Activated CD4-positive, CD25-positive, alpha-beta regulatory T cell (primary cell): ENCODE data around the gene GNG7.
"Not testable (repeated sequence)": the region's sequence is repeated elsewhere in the genome, so short reads cannot be mapped to it uniquely, and the experiment has no call there.

Experiments used
- DNase-seq, 4 experiments: peaks; one replicate each; lab custom pipeline; 2025; lab: John Stamatoyannopoulos, UW

Gene GNG7

GRCh38 chr19:2484178-2484937, 218.1 kb downstream of the GNG7 start:
- DNase-seq = no peak

DNA sequence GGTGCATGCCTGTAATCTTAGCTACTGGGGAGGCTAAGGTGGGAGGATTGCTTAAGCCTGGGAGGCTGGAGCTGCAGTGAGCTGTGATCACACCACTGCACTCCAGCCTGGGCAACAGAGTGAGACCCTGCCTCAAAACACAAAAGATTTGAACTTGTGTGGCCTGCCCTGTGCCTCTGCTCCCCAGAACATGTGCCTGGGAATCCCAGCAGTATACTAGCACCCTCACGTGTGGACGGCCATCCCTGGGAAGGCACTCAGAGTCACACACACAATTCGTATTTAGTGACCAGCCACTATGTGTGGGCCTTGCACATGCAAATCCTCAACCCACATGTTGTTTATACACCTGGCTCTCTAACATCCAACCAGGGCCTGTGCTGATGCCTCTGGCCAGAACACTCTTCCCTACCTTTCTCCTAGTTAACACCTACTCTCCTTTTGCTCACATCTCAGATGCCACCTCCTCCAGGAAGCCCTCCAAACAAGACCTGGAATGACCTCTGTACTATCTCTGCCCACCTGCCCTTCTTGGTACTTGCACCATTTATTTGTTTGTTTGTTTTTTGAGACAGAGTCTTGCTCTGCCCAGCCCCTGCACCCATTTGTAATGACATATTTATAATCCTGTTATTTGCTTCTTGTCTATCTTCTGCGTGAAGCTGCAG, 218.9 kb downstream of the GNG7 start:
- no peak for DNase-seq

DNA sequence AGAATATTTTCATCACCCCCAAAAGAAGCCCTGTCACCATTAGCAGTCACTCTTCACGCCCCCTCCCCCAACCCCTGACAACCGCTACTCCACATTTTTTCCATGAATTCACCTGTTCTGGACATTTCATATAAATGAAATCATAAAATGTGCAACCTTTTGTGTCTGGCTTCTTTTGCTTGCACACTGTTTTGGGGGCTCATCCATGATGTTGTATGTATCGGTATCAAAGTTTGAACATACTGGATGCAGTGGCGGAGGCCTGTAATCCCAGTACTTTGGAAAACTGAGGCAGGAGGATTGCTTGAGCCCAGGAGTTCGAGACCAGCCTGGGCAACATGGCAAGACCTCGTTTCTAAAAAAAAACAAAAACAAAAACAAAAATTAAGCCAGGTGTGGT, 219.4 kb downstream of the GNG7 start:
- no peak for DNase-seq

DNA sequence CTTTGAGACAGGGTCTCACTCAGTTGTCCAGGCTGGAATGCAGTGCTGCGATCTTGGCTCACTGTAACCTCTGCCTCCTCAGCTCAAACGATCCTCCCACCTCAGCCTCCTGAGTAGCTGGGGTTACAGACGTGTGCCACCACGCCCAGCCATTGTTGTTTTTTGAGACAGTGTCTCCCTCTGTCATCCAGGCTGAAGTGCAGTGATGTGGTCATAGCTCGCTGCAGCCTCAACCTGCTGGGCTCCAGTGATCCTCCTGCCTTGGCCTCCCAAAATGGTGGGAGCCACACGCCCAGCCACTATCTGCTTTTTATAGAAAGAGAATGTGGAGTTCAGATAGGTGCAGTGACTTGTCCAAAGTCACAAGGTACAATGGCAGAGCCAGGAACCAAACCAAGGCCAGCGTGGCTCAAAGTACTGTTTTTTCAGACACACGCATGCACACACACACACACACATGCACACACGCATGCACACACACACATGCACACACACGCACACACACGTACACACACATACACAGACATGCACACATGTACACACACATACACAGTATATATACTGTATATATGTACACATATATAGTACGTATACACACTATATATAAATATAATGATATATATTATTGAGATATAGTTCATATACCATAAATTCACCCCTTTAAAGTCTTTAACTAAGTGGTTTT, 220.0 kb downstream of the GNG7 start:
- DNase-seq = no peak

DNA sequence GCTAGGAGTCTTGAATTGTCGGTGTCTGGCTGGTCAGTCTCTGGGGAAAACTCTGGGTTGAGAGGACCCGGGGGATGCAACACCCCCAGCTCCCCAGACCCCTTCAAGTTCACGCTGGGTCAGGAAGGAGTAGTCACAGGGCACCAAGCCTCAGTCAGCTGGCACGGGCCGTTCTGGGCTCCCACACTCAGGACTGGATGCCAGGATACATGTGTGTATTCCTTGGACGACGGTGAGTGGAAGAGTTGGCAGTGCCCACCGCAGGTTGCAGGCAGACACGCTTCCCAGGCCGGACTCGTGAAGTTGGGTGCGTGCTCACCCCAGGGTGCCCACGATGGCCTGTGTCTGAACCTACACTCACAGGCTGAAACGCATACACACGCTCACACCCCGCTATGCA, 221.0 kb downstream of the GNG7 start:
- no peak for DNase-seq

DNA sequence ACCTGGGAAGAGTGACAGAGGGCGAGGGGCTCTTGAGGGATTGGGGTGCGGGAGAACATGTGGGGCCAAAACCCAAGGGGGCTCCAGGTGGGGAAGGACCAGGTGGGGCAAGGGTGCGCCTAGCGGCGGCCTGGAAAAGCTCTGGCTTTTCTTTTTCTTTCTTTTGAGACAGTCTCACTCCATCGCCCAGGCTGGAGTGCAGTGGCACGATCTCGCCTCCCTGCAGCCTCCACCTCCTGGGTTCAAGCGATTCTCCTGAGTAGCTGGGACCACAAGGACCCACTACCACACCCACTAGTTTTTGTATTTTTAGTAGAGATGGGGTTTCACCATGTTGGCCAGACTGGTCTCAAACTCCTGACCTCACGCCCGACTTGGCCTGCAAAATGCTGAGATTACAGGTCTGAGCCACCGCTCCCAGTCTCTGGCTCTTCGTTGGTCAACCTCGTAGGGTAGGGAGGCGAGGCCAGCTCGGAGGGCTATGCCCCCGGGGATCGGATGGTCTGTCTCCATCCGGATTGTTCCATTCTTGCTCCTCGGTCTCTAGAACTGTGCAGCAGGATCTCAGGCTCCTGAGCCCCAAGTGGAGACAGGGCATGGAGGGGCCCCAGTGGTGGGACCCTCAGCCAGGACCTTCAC, 222.8 kb downstream of the GNG7 start:
- DNase-seq = no peak

DNA sequence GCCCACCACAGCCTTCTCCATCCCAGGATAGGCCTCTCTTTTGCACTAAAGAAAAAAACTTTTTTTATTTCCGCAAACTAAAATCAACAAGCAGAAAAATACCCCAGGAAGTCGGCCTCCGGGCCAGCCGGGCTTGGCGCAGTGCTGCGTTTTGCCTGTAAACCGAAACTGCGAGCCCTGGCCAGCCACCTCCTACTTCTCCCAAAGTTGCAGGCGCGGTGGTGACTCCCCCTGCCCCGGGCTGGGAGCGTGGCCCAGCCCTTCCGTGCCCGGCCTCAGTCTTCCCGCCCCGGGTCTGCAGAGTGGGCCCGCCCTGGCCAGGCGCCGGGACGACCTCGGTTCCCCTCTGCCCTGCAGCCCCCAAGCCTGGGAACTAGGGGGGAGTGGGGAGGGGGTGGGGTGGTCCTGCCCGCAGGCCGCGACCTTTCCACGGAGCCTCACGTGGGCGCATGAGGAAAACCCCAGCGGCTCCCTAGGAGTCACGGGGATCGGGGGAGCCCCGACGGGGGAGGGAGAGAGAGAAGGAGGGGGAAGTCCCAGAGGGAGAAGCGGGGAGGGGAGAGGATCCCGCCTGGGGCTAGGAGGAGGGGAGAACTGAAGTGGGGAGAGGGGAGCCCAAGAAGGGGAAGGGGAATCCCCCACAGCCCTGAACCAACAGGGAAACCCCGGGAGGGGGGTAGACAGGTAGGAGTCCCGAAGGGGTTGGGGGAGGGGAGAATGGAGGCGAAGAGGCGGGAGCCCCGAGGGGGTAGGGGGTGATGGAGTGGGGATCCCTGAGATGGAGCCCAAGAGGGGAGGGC, 223.5 kb downstream of the GNG7 start:
- peak in 3 of 4 experiments; percentile 30 to 52 (median 44) for DNase-seq

DNA sequence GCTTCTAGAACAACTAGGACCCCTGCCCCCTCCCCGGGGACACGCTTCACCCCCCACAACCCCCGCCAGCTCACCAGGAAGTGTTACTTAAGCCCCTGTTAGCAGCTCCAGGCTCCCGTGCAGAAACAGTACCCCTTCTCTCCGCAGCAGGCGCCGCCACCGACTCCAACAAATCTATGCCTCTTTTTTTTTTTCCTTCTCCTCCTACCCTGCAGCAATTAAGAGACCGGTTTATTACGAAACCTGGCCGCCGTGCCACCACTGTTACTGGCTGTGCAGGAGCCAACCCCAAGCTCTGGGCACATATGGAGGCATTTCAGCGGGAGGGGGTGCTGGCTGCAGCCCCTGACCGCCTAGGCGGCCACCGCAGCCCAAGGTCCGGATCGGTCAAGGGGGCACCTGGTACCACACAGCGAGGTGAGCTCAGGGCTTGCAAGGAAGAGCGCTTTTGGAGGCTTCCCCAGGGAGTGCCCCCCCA, 224.2 kb downstream of the GNG7 start:
- peak in 2 of 4 experiments; percentile 30 to 35 for DNase-seq

GRCh38 chr19:2477732-2478191, 224.7 kb downstream of the GNG7 start:
- no peak for DNase-seq

GRCh38 chr19:2477141-2477710, 225.3 kb downstream of the GNG7 start:
- DNase-seq = no peak

- peak; percentile 46 to 65 (median 57) for DNase-seq
Measured at GRCh38 chr19:2476451-2477140, 225.9 kb downstream of the GNG7 start.

GRCh38 chr19:2475702-2476450, 226.6 kb downstream of the GNG7 start, which contains the start of gene GADD45B:
TSS of gene GADD45B (plus strand) at chr19:2476127. CDS start at chr19:2476359, 232 bp downstream.
- peak; percentile 93 to 96 (median 95) for DNase-seq

DNA sequence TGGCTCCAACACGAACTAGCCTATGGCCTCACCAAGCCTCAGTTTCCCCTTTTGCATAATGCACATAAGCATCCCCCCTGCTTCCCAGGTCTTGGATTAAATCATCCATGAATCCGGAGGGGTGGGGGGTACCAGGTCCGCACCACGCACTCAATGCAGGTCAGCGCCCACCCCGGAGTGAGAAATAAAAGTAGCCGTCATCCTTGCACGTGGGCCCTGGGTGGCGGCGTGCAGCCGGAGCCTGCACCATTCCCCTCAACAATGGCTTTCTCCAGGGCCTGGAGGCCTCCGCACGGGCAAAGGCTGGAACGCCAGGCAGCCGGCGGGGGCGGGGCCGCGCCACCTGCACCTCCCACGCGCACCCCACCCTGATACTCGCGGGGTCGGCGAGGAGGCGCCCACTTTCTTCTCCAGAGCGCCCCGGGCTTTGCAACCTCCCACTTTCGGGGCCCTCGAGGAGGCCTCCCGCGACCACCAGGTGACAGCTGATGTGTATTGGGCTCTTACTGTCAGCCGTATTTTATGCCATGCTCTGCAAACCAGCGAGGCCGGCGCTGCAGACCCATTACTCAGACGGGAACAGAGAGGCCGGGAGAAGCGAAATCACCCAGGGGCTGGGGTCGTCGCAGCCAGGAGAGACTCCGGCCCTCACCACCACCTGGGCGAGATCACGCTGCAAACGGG, 227.3 kb downstream of the GNG7 start:
- DNase-seq = peak; percentile 41 to 61 (median 52)

- peak; percentile 77 to 80 (median 78) for DNase-seq
Measured at GRCh38 chr19:2474232-2475017, 228.1 kb downstream of the GNG7 start.

GRCh38 chr19:2469915-2470200, 232.6 kb downstream of the GNG7 start:
- DNase-seq = not testable (repeated sequence)

DNA sequence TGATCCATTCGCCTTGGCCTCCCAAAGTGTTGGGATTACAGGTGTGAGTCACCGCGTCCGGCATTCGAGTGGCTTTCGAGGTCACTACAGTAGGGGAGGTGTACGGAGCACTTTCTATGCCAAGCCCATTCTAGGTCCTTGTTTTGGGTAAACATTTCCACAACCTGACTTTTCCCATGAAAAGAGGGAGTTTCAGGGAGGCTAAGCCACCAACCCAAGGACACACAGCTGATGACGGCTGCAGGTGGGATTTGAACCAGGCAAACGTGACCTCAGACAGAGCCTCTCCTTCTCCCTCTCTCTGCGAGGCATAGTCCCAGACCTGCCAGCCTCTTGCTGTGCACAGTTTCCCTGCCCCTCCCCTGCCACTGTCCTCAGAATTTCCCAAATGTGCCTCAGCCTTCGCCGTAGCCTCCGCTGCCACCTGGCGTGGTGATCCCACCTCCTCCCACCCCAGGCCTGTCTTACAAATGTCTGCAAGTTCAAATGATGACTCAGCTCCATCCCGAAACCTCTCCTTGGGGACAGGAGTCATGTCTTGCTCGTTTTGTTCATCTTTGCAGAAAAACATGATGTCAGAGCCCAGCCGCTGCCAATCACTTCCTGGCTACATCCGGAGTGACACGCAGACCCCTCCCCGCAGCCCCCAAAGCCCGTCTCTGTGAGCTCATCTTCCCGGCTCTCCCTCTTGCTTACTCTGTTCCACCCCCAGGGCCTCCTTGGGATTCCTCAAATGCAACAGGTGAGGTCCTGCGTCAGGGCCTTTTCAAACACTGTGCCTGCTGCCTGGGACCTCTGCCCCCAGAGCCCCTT, 233.2 kb downstream of the GNG7 start:
- no peak for DNase-seq

DNA sequence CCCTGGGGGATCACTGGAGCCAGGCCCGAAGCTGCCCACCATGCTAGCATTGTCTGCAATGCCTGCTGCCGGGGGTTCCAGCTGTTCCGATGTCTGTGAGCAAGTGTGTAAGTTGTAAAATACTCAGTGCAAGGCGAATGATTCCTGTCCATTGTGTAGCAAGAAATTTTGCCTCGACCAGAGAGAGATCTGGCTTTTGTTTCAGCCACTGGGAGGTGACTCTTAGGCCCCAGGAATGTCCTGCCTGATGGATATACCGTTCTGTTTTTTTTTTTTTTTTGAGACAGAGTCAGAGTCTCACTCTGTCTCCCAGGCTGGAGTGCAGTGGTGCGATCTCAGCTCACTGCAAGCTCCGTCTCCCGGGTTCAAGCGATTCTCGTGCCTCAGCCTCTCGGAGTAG, 233.9 kb downstream of the GNG7 start:
- DNase-seq = no peak
